CD1c-positive myeloid dendritic cell (primary cell): ENCODE measurements around the gene NUDT17.
A peak's percentile ranks its signal among the peaks of the same experiment; 100 is the strongest.

Experiments
- DNase-seq: peaks from one replicate; pipeline ENCODE4 v3.0.0-alpha.2; 2016; ENCODE audit errors: extremely low spot score

NUDT17 gene

DNA sequence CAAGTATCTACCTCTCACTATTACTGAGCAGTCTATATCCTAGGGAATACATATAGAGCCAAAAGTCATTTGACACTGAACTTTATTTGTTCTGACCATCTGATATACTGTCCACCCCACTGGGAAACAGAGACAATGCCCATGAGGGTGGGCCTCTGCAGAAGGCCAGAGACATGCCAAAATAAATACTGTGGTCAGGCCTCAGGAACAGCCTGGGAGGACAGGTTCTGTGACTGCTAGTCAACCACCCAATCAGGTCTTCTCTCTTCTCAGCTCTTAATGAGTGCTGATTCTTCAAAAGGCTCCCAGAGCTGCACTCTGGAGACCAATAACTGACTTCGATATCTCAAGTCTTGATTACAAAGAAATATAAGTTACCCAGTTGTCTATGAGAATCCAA is 45.7 kb downstream of the NUDT17 start:
- no peak for DNase-seq

DNA sequence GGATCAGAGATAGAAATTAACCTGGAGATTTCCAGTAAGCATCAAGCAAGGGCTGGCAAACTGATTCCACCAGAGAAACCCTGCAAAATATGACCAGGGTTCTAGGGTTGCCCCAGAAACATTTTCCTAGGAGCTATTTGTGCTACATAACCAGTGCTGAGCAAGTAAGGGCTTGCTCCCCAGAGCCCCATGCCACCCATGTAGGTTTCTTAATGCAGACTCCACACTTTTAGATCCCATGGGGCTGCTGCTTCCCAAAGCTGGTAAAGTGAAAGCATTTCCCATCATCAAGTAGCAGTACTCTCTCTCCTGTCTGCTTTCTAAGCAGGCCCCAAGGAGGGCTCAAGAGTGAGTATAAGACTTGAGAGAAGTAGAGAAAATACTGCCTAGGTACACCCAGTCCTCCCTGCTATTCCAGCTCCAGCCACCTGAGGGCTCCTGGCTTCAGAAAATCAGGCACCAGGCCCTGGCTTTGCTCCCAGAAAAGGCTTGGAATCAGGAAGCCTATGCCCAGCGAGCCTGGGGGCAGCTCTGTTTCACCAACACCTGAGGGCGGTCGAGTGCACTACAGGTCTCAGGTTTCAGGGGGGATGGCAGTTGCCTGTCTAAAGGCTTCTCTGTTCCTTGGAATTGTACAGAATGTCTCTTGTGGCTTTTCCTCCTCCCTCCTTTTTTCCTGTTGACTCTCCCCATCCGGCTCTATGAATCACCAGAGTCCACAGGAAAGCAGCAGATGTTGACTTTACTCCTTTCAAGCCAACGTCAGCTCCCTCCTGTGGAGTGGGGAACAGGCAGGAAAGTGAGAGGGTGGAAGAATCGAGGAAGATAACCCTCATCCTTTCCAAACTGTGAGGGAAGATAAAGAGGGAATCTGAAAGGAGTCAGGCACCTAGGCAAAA is 46.4 kb downstream of the NUDT17 start:
- DNase-seq, result peak; percentile 74

DNA sequence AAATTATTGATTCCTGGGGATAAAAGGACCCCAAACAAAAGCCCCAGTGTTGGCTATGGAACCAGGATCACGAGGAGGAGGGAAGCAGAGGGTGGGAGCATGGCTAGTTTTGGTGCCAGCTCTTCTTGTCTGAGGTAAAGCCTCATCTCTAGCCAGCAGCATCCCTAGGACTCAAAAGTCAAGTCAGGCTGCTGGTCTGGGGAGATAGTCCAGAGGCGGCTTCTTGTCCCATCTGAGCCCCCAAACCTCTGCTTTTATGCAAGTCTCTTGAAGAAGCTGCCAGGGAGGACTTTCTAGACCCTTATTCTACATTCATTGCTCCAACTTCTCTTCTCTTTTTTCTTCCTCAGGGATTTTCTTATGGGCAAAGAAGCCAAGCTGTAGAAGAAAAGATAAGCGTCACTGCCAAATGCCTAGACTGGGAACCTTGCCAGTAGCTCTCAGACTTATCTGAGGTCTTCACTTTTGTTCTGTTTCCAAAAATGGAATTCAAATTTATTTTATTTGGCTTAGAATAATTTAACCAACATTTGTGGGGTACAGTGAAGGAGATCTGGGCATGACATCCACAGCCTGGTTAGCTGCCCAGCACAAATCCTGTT is 47.2 kb downstream of the NUDT17 start:
- no peak for DNase-seq

DNA sequence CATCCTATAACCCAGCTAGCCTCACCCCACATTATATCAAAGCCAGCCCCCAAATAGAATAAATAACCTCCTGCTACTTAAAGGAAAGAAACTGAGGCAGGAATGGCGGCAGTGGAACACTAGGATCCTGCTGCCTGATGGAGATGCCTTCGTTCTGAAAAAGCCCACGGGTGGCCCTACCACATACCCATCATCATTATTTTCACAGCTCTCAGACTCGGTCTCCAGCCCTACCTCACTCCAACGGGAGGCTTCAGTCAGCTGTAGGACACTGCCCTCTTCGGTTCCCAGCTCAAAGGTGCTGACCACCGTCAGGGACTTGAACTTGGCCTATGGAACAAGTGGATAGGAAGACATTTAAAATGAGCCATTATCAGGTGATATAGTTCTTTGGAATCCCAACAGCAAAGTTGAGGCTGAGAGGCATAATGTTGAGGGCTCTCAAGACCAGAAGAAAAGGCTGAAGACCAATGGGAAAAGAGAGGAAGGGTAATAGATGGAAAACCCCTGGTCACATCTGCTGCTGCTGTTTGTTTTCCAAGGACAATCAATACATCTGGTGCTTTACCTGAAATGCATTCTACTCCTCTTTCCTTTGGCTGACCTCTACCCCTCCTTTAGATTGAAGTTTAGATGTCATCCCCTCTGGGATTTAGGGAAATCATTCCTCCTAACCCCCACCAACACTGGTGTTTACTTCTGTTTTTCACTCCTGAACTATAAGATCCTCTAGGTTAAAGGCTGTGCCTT is 48.1 kb downstream of the NUDT17 start:
- no peak for DNase-seq

DNA sequence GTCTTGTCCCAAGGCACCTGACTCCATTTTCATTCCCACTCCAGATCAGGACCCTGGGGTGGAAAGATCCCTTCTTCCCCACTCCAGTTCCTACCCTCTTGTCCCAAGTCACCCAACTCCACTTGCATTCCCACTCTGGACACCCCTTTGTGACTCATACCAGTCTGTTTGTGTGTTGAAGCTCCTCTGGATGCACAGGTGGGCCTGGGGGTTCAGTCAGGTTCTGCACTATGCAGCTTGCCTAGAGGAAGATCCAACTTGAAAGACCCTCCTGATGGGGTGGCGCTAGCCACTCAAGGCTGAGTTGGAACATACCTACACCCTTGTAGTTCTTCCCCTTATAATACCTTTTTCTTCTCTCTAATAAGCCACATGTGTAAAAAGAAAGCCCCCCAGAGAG is 50.0 kb downstream of the NUDT17 start:
- no peak for DNase-seq

DNA sequence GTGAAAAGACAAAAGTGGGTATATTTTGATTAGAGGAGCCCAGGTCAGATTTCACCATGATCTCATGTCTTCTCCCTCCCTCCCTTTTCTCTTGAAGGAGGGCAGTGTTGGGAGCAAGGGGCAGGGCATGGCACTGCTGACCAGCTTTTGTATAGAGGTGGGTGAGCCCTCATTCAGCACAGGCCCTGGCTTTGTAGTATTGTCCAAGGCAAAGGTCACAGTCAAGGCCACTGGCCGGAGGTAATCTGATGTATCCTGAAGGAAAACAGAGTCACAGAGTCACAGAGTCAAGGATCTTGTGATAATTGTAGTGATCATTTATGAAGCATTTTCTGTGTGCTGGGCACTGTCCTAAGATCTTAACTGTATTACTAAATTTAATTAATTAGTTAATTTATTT is 52.5 kb downstream of the NUDT17 start:
- no peak for DNase-seq
